ENCODE measurements around the gene ZC3HAV1. TPM values are rescaled to one million over a fixed set of nuclear protein-coding genes. Genes with fewer than 3 reads are reported as not detected.
A peak's percentile ranks its signal among the peaks of the same experiment; 100 is the strongest.

The ZC3HAV1 gene
- total and polyA plus RNA-seq, 2 of the 13 experiments (the other 11 are each of a cell fraction or from before 2014, with no cell fraction given): 12.7 to 23.7 TPM

- no peak for TF ChIP-seq AHR (CRISPR knock-in tag; IDR thresholded peaks at IDR 0.05)
- TF ChIP-seq HBP1 (CRISPR knock-in tag; IDR thresholded peaks at IDR 0.05; ENCODE audit: low read depth): no peak
- no peak for TF ChIP-seq ZNF629 (CRISPR knock-in tag; conservative IDR thresholded peaks at IDR 0.05)
- no peak for TF ChIP-seq SNAPC2 (CRISPR knock-in tag; IDR thresholded peaks at IDR 0.05)
- TF ChIP-seq SRY (CRISPR knock-in tag; IDR thresholded peaks at IDR 0.05): no peak
- TF ChIP-seq MAFG (CRISPR knock-in tag; IDR thresholded peaks at IDR 0.05): no peak
- peak; percentile 61 for TF ChIP-seq ZBTB2 (CRISPR knock-in tag; IDR thresholded peaks at IDR 0.05; ENCODE audit: low read depth)
- TF ChIP-seq UBTF (CRISPR knock-in tag; IDR thresholded peaks at IDR 0.05): peak; percentile 94
- TF ChIP-seq ZNF337 (CRISPR knock-in tag; IDR thresholded peaks at IDR 0.05; ENCODE audit: borderline replicate concordance, low read depth): no peak
- TF ChIP-seq TBX2 (CRISPR knock-in tag; IDR thresholded peaks at IDR 0.05; ENCODE audit: borderline replicate concordance): peak; percentile 73
- no peak for TF ChIP-seq DBP (CRISPR knock-in tag; IDR thresholded peaks at IDR 0.05; ENCODE audit: not compliant biosample characterization)
- TF ChIP-seq HMGXB3 (CRISPR knock-in tag; IDR thresholded peaks at IDR 0.05; ENCODE audit: borderline replicate concordance): no peak
- TF ChIP-seq TBP (CRISPR knock-in tag; IDR thresholded peaks at IDR 0.05): no peak
- peak; percentile 34; the same call in 1 of the 2 replicates for TF ChIP-seq ZNF749 (CRISPR knock-in tag; IDR thresholded peaks at IDR 0.05; ENCODE audit: borderline replicate concordance)
Measured at GRCh38 chr7:139035586-139036353, 73.8 kb downstream of the ZC3HAV1 start, which contains the start of gene ZC3HAV1L (continued).
